ENCODE data around the gene ZNF700.
"Not testable (repeated sequence)": the region's sequence is repeated elsewhere in the genome, so short reads cannot be mapped to it uniquely, and the experiment has no call there.

Gene ZNF700

DNA sequence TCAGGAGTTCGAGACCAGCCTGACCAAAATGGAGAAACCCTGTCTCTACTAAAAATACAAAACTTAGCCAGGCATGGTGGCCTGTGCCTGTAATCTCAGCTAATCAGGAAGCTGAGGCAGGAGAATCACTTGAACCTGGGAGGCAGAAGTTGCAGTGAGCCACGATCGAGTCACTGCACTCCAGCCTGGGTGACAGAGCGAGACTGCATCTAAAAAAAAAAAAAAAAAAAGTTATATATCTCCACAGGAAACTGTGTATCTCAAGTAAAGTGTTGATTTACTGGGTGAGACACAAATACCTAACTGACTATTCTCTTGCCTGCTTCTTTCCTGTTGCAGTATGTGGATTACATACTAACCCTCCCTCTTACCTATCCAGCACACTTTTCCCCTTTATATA lies 67.0 kb downstream of the ZNF700 start:
- DNase-seq, result not testable (repeated sequence)

DNA sequence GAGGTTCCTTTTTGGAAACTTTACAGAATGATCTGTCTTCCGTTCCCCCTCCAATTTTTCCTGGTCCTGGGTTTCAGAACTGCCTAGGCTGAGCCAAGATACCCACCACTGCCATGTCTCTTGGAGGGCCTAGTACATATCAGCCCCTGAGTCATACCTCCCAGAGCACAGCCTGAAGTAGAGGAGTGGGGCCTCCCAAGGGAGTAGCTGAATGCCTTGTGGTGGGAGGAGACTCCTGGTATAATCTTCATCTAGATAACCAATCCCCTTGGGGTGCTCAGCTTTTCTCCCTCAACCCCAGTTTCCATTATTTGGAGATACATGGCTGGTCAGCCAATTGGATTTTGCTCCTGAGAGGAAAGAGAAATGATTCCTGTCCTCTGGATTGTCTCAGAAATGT lies 70.3 kb downstream of the ZNF700 start:
- DNase-seq, result no peak

Measured in NCI-H146 (cell line).